Mesenteric fat pad (tissue), 1 donor: ENCODE results near the gene RASL10A. TPM values are rescaled to one million over a fixed set of nuclear protein-coding genes. Genes with fewer than 3 reads are reported as not detected.

Experiments used
- DNase-seq: peaks from one replicate; pipeline ENCODE4 v3.0.0-alpha.2; 2020; ENCODE audit warnings: low spot score
- total RNA-seq: library from RNA; stranded (reverse); fragmentation: NEBNext Ultra II Directional; extraction: Animal tissue kit (Norgen Biotek cat#: 25700); gene quantifications from one replicate; pipeline ENCODE4 v1.2.1, GENCODE V29; 2021
- donor health status: DM: yes; HTN: yes; CAD: no.

The RASL10A gene
- total RNA-seq, 1 donor from 2014 or later: 1.9 TPM

GRCh38 chr22:29339381-29340235 lies 24.1 kb upstream of the RASL10A start:
- DNase-seq: no peak

GRCh38 chr22:29338398-29338797 lies 22.9 kb upstream of the RASL10A start:
- no peak for DNase-seq

- DNase-seq: no peak
These were observed 22.3 kb upstream of the RASL10A start for GRCh38 chr22:29337631-29338284.

- DNase-seq: no peak
These were observed 21.4 kb upstream of the RASL10A start for GRCh38 chr22:29336751-29337490.

- no peak for DNase-seq
These were observed 20.2 kb upstream of the RASL10A start for GRCh38 chr22:29335656-29336055.

- no peak for DNase-seq
These were observed 19.3 kb upstream of the RASL10A start for GRCh38 chr22:29334696-29335344.

GRCh38 chr22:29334148-29334547 lies 18.7 kb upstream of the RASL10A start:
- no peak for DNase-seq

- no peak for DNase-seq
These were observed 17.5 kb upstream of the RASL10A start for GRCh38 chr22:29332886-29333496.

GRCh38 chr22:29331658-29332300 lies 16.3 kb upstream of the RASL10A start:
- DNase-seq: no peak

- no peak for DNase-seq
These were observed 15.7 kb upstream of the RASL10A start for GRCh38 chr22:29331213-29331612.

- DNase-seq: no peak
These were observed 15.3 kb upstream of the RASL10A start for GRCh38 chr22:29330753-29331152.

GRCh38 chr22:29330291-29330690 lies 14.8 kb upstream of the RASL10A start:
- DNase-seq: no peak

- no peak for DNase-seq
These were observed 14.1 kb upstream of the RASL10A start for GRCh38 chr22:29329581-29329980.

GRCh38 chr22:29328566-29329500 lies 13.3 kb upstream of the RASL10A start:
- DNase-seq: no peak

GRCh38 chr22:29328055-29328454 lies 12.6 kb upstream of the RASL10A start:
- no peak for DNase-seq

GRCh38 chr22:29327089-29327764 lies 11.7 kb upstream of the RASL10A start:
- no peak for DNase-seq

- DNase-seq: no peak
These were observed 11.0 kb upstream of the RASL10A start for GRCh38 chr22:29326481-29326880.

GRCh38 chr22:29325785-29326315 lies 10.4 kb upstream of the RASL10A start:
- no peak for DNase-seq

- DNase-seq: no peak
These were observed 9.9 kb upstream of the RASL10A start for GRCh38 chr22:29325356-29325755.
